A673 (cell line): Measurements from ENCODE around the gene TTLL12. TPM values are rescaled to one million over a fixed set of nuclear protein-coding genes. Genes with fewer than 3 reads are reported as not detected.

Experiments used
- BruUV-seq: library from RNA; stranded (reverse); fragments of 400-500 nt; replicated peaks from 2 replicates; lab custom pipeline; 2021; lab: Mats Ljungman, UMichigan
- CTCF ChIA-PET: fragments of 300-600 bp; sonication (Branson Sonifier 250); formaldehyde crosslinking; loops from one replicate; lab custom pipeline; 2022; ENCODE audit warnings: antibody characterized with exemption; lab: Charles Lee
- POLR2A ChIA-PET: fragments of 300-600 bp; sonication (Branson Sonifier 250); formaldehyde crosslinking; loops from one replicate; lab custom pipeline; 2022; ENCODE audit warnings: antibody characterized with exemption; ENCODE audit not compliant: low non-redundant PET; lab: Charles Lee
- DNase-seq: peaks from one replicate; pipeline ENCODE4 v3.0.0-alpha.2; 2015; ENCODE audit warnings: low spot score
- H3K27ac ChIP-seq: fragments of 200-600 bp; sonication (generic); 2 replicates; pipeline ENCODE4 v1.5.1; 2016; ENCODE audit warnings: mixed run types, low read depth, mild to moderate bottlenecking, mixed read lengths, antibody characterized with exemption, low read length; ENCODE audit not compliant: poor library complexity, severe bottlenecking
- H3K27me3 ChIP-seq: fragments of 200-600 bp; sonication (generic); replicated peaks from 2 replicates; pipeline ENCODE4 v1.6.1; 2017; ENCODE audit warnings: mixed run types, low read depth, mild to moderate bottlenecking, mixed read lengths, antibody characterized with exemption, low read length; ENCODE audit not compliant: insufficient read depth, poor library complexity
- H3K36me3 ChIP-seq: fragments of 200-600 bp; sonication (generic); 2 replicates; pipeline ENCODE4 v1.6.1; 2016; ENCODE audit warnings: mixed run types, mild to moderate bottlenecking, mixed read lengths, antibody characterized with exemption, low read length; ENCODE audit not compliant: insufficient read depth, poor library complexity, severe bottlenecking
- H3K4me1 ChIP-seq: fragments of 200-600 bp; sonication (generic); 2 replicates; pipeline ENCODE4 v1.6.1; 2017; ENCODE audit warnings: mixed run types, mild to moderate bottlenecking, mixed read lengths, antibody characterized with exemption, low read length; ENCODE audit not compliant: insufficient read depth, poor library complexity, severe bottlenecking
- H3K4me3 ChIP-seq: fragments of 200-600 bp; sonication (generic); 2 replicates; pipeline ENCODE4 v1.5.1; 2016; ENCODE audit warnings: low read depth, mixed run types, mild to moderate bottlenecking, mixed read lengths, low read length; ENCODE audit not compliant: poor library complexity, severe bottlenecking
- H3K9me3 ChIP-seq: fragments of 200-600 bp; sonication (generic); 2 replicates; pipeline ENCODE4 v1.6.1; 2016; ENCODE audit warnings: mixed run types, low read depth, mild to moderate bottlenecking, mixed read lengths, antibody characterized with exemption, low read length; ENCODE audit not compliant: poor library complexity, severe bottlenecking
- EZH2 ChIP-seq: fragments of 200-600 bp; sonication (generic); IDR thresholded peaks from 2 replicates; pipeline ENCODE4 v1.6.1; 2017; ENCODE audit warnings: borderline replicate concordance, low read depth, mild to moderate bottlenecking, mixed read lengths, antibody characterized with exemption, low read length; ENCODE audit not compliant: poor library complexity, severe bottlenecking
- intact Hi-C: fragments of 100-400 bp; cut with micrococcal nuclease; formaldehyde crosslinking; loops from one replicate; pipeline ENCODE4 v1.10.0; 2022; ENCODE audit not compliant: unreplicated experiment
- total RNA-seq: library from RNA; stranded (reverse); gene quantifications from 2 replicates; pipeline ENCODE4 v1.2.3, GENCODE V29; 2021
- TF ChIP-seq, protein P1 (sequence below): fragments of 300-800, 200-600 bp; sonication (generic); conservative IDR thresholded peaks from 2 replicates; pipeline ENCODE4 v1.5.1; 2017; ENCODE audit warnings: low read depth, mild to moderate bottlenecking, antibody characterized with exemption, low read length, moderate library complexity, mixed read lengths

Gene TTLL12
- total RNA-seq, 1 experiment from 2014 or later = 138 TPM

DNA sequence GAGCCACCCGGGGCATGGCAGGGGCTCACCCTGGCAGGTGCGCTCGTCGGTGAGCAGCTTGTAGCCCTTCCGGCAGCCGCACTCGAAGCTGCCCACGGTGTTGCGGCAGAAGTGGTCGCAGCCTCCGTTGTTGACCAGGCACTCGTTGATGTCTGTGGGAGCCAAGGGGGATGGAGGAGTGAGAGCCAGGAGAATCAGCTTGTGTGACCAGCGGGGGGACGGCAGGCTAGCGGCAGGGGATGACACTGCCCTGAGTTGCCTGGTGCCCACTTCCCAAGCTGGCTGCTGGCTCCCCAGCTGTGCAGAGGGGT, 44.7 kb upstream of the TTLL12 start:
- ChIA-PET CTCF (interaction anchor here (0.6 to 1.6 kb wide), 5 partner anchors 39 to 154 kb away, joined by 3 to 8 read pairs (median 3); no protein-coding TSS in a partner anchor), POLR2A (no interaction called here)
- BruUV-seq = no TSS peak
- no peak for DNase-seq
- H3K4me3 ChIP-seq = no peak overlapping the region
- no peak overlapping the region for H3K27ac ChIP-seq
- peaks cover 12% of the 10 kb centered on the region for H3K4me1 ChIP-seq
- H3K27me3 ChIP-seq = no peaks in the 10 kb centered on the region
- TF ChIP-seq, protein P1, sequence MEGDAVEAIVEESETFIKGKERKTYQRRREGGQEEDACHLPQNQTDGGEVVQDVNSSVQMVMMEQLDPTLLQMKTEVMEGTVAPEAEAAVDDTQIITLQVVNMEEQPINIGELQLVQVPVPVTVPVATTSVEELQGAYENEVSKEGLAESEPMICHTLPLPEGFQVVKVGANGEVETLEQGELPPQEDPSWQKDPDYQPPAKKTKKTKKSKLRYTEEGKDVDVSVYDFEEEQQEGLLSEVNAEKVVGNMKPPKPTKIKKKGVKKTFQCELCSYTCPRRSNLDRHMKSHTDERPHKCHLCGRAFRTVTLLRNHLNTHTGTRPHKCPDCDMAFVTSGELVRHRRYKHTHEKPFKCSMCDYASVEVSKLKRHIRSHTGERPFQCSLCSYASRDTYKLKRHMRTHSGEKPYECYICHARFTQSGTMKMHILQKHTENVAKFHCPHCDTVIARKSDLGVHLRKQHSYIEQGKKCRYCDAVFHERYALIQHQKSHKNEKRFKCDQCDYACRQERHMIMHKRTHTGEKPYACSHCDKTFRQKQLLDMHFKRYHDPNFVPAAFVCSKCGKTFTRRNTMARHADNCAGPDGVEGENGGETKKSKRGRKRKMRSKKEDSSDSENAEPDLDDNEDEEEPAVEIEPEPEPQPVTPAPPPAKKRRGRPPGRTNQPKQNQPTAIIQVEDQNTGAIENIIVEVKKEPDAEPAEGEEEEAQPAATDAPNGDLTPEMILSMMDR = no peak
- TF ChIP-seq EZH2 = no peak
- H3K9me3 ChIP-seq = no peaks in the 10 kb centered on the region
- H3K36me3 ChIP-seq = no peaks in the 10 kb centered on the region
- intact Hi-C loops = loop anchor here (1.0 kb wide), 2 partner anchors 115 to 154 kb away; no protein-coding TSS in a partner anchor

DNA sequence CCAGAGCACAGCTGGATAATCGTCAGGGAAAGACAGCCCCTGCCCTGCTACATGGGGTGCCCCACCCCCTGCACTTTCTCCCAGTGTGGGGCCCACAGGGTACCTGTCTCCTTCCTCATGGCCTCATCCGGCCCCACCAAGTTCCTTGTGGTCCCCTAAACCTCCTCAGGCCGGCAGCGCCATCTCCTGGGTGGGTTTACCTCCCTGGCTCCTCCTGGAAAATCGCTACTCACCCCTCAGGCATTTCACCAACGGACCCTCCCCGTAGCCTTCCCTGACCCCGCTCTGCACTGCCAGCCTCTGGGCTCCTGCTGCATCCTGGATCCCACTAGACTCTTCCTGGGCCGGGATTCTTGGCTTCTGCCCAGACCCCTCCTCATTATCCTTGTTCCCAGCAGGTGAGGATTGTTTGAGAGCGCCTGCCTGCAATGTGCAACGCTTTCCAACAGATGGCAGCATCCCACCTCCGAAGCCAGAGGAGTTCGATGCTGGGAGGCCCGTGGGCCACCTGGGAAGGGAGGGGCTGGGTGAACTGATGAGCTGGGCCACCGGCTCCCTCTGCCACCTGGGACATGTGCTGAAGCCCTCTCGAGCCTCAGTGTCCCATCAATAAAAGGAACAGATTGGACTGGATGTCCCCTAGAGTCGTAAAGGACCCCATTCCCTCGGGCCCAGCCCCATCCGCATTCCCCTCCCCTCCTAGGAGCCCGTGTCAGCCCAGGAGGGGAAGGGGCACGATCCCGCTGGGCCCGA, 44.2 kb upstream of the TTLL12 start:
- H3K4me3 ChIP-seq = no peak overlapping the region
- CTCF ChIA-PET = interaction anchor here (0.6 to 1.6 kb wide), 6 partner anchors 39 to 514 kb away, joined by 3 to 8 read pairs (median 3); no protein-coding TSS in a partner anchor
- H3K27me3 ChIP-seq = no peaks in the 10 kb centered on the region
- H3K27ac ChIP-seq = no peak overlapping the region
- DNase-seq = peak; percentile 71
- H3K4me1 ChIP-seq = peaks cover 13% of the 10 kb centered on the region
- intact Hi-C loops = loop anchor here (1.0 kb wide), 2 partner anchors 115 to 154 kb away; no protein-coding TSS in a partner anchor
- POLR2A ChIA-PET = no interaction called here
- BruUV-seq = no TSS peak
- no peaks in the 10 kb centered on the region for H3K36me3 ChIP-seq
- no peaks in the 10 kb centered on the region for H3K9me3 ChIP-seq
- TF ChIP-seq, protein P1 = peak; percentile 97
- TF ChIP-seq EZH2 = no peak

DNA sequence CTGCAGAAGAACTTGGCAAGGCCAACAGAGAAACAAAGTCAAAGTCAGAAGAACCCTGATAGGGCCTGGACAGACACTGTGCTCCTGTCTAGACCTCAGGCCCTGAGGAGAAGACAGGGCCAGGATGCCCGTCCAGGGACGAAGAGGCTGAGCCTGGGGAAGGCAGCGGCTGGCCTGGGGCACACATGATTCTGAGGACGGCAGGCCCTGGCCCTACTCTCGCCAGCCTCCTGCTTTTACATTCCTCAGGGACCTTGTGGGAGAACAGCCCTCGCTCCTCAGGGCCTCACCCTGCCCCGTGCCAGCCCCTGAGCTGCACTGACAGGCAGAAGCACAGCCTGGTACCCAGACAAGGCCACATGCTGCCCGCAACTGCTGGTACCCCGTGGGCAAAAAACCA, 43.6 kb upstream of the TTLL12 start:
- DNase-seq = no peak
- H3K36me3 ChIP-seq = no peaks in the 10 kb centered on the region
- peaks cover 13% of the 10 kb centered on the region for H3K4me1 ChIP-seq
- H3K4me3 ChIP-seq = no peak overlapping the region
- no peaks in the 10 kb centered on the region for H3K27me3 ChIP-seq
- POLR2A ChIA-PET = no interaction called here
- BruUV-seq = no TSS peak
- H3K9me3 ChIP-seq = no peaks in the 10 kb centered on the region
- CTCF ChIA-PET = interaction anchor here (0.6 kb wide), 1 partner anchor 514 kb away, joined by 3 read pairs; no protein-coding TSS in a partner anchor
- TF ChIP-seq EZH2 = no peak
- TF ChIP-seq, protein P1 = no peak
- no peak overlapping the region for H3K27ac ChIP-seq
- intact Hi-C loops = no loop called here
